ENCODE results near the gene MSTN. TPM values are rescaled to one million over a fixed set of nuclear protein-coding genes. Genes with fewer than 3 reads are reported as not detected.
"Not testable (repeated sequence)": the region's sequence is repeated elsewhere in the genome, so short reads cannot be mapped to it uniquely, and the experiment has no call there.

The MSTN gene
- total RNA-seq, 3 donors from 2014 or later (not counting 1 experiment from before 2014, with no cell fraction given) = not detected

- no peaks in the 10 kb centered on the region for H3K9me3 Mint-ChIP-seq
- H3K27ac Mint-ChIP-seq = no peak overlapping the region
- H3K4me3 ChIP-seq (ENCODE audit: low read length) = no peak overlapping the region
- no peak for TF ChIP-seq CTCF (IDR thresholded peaks at IDR 0.05)
- H3K9me3 ChIP-seq (ENCODE audit: control insufficient read depth, insufficient read depth, low read length) = no peaks in the 10 kb centered on the region
- H3K4me1 Mint-ChIP-seq = no peaks in the 10 kb centered on the region
- intact Hi-C loops (cut with micrococcal nuclease) = no loop called here
- no peaks in the 10 kb centered on the region for H3K4me1 ChIP-seq (ENCODE audit: control insufficient read depth, insufficient read depth, low read length)
- H3K27me3 Mint-ChIP-seq (ENCODE audit: low read depth in 2 of 2) = peaks cover 17 to 31% of the 10 kb centered on the region in 2 donors
- no peak overlapping the region for H3K27ac ChIP-seq (ENCODE audit: low read length)
- H3K36me3 Mint-ChIP-seq = no peaks in the 10 kb centered on the region
- DNase-seq = no peak
- 95% methylated on average over 2 of the region's 2 CpGs for WGBS (ENCODE audit: insufficient coverage)
- H3K27me3 ChIP-seq (ENCODE audit: control insufficient read depth, insufficient read depth, low read length) = no peaks in the 10 kb centered on the region
- no peak overlapping the region for H3K4me3 Mint-ChIP-seq
- H3K36me3 ChIP-seq (ENCODE audit: control insufficient read depth, insufficient read depth, low read length) = no peaks in the 10 kb centered on the region
- ATAC-seq = no peak
Measured at GRCh38 chr2:190044866-190045265, 17.7 kb downstream of the MSTN start.

DNA sequence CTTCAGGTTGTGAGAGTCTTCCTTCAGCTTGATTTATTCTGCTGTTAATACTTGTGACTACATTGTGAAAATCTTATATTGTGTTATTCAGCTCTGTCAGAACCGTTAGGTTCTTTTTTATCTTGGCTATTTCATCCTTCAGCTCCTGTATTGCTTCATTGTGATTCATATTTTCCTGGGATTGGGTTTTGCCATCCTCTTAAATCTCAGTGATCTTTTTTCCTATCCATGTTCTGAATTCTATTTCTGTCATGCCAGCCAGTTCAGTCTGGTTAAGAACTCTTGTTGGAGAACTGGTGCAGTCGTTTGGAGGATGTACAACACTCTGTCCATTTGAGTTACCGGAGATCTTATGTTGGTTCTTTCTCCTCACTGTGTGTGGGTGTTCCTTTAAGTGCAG is 19.1 kb downstream of the MSTN start:
- H3K27ac Mint-ChIP-seq = no peak overlapping the region
- H3K4me1 Mint-ChIP-seq = no peaks in the 10 kb centered on the region
- no peaks in the 10 kb centered on the region for H3K36me3 ChIP-seq (ENCODE audit: control insufficient read depth, insufficient read depth, low read length)
- no peaks in the 10 kb centered on the region for H3K27me3 ChIP-seq (ENCODE audit: control insufficient read depth, insufficient read depth, low read length)
- H3K36me3 Mint-ChIP-seq = no peaks in the 10 kb centered on the region
- H3K9me3 ChIP-seq (ENCODE audit: control insufficient read depth, insufficient read depth, low read length) = no peaks in the 10 kb centered on the region
- no peak overlapping the region for H3K4me3 Mint-ChIP-seq
- ATAC-seq (no peak), DNase-seq (no peak)
- H3K4me3 ChIP-seq (ENCODE audit: low read length) = no peak overlapping the region
- no peak overlapping the region for H3K27ac ChIP-seq (ENCODE audit: low read length)
- 69% methylated on average over 3 of the region's 3 CpGs for WGBS (ENCODE audit: insufficient coverage)
- H3K9me3 Mint-ChIP-seq = no peaks in the 10 kb centered on the region
- TF ChIP-seq CTCF (IDR thresholded peaks at IDR 0.05) = no peak
- peaks cover 17 to 31% of the 10 kb centered on the region in 2 donors for H3K27me3 Mint-ChIP-seq (ENCODE audit: low read depth in 2 of 2)
- intact Hi-C loops (cut with micrococcal nuclease) = no loop called here
- H3K4me1 ChIP-seq (ENCODE audit: control insufficient read depth, insufficient read depth, low read length) = no peaks in the 10 kb centered on the region

GRCh38 chr2:190036071-190036470 is 26.5 kb downstream of the MSTN start:
- no peak overlapping the region for H3K27ac ChIP-seq (ENCODE audit: low read length)
- DNase-seq = no peak
- Mint-ChIP-seq H3K4me1 (no peaks in the 10 kb centered on the region), H3K4me3 (no peak overlapping the region), H3K27ac (no peak overlapping the region), H3K9me3 (no peaks in the 10 kb centered on the region), H3K27me3 (ENCODE audit: low read depth in 2 of 2) (peaks cover 0 to 5% of the 10 kb centered on the region in 2 donors), H3K36me3 (no peaks in the 10 kb centered on the region)
- H3K4me3 ChIP-seq (ENCODE audit: low read length) = no peak overlapping the region
- no peaks in the 10 kb centered on the region for H3K36me3 ChIP-seq (ENCODE audit: control insufficient read depth, insufficient read depth, low read length)
- no peaks in the 10 kb centered on the region for H3K27me3 ChIP-seq (ENCODE audit: control insufficient read depth, insufficient read depth, low read length)
- H3K4me1 ChIP-seq (ENCODE audit: control insufficient read depth, insufficient read depth, low read length) = no peaks in the 10 kb centered on the region
- intact Hi-C loops (cut with micrococcal nuclease) = no loop called here
- H3K9me3 ChIP-seq (ENCODE audit: control insufficient read depth, insufficient read depth, low read length) = no peaks in the 10 kb centered on the region
- no peak for ATAC-seq
- 88% methylated on average over 2 of the region's 2 CpGs for WGBS (ENCODE audit: insufficient coverage)
- no peak for TF ChIP-seq CTCF (IDR thresholded peaks at IDR 0.05)

DNA sequence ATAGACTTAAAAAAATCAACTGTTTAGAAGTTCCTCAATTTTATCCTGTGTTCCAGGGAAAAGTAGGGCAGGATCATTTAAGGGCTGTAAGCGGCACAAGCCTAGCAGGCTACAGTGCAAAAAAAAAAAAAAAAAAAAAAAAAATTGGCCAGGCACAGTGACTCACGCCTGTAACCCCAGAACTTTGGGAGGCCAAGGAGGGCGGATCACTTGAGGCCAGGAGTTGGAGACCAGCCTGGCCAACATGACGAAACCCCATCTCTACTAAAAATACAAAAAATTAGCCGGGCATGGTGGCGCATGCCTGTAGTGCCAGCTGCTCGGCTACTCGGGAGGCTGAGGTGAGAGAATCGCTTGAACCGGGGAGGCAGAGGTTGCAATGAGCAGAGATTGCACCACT is 28.1 kb downstream of the MSTN start:
- H3K4me1 ChIP-seq (ENCODE audit: control insufficient read depth, insufficient read depth, low read length); H3K27me3 ChIP-seq (ENCODE audit: control insufficient read depth, insufficient read depth, low read length); H3K36me3 ChIP-seq (ENCODE audit: control insufficient read depth, insufficient read depth, low read length); intact Hi-C loops (cut with micrococcal nuclease); H3K36me3 Mint-ChIP-seq; H3K4me3 Mint-ChIP-seq; H3K4me3 ChIP-seq (ENCODE audit: low read length); H3K4me1 Mint-ChIP-seq; DNase-seq; H3K9me3 ChIP-seq (ENCODE audit: control insufficient read depth, insufficient read depth, low read length); H3K27ac ChIP-seq (ENCODE audit: low read length); H3K27ac Mint-ChIP-seq; H3K9me3 Mint-ChIP-seq; ATAC-seq: not testable (repeated sequence)
- peaks cover 0 to 16% of the 10 kb centered on the region in 2 donors for H3K27me3 Mint-ChIP-seq (ENCODE audit: low read depth in 2 of 2)
- WGBS (ENCODE audit: insufficient coverage) = 92% methylated on average over 10 of the region's 10 CpGs
